Measurements from ENCODE around the gene PARN. TPM values are rescaled to one million over a fixed set of nuclear protein-coding genes. Genes with fewer than 3 reads are reported as not detected.

Gene PARN
- total and polyA plus RNA-seq, 4 experiments from 2014 or later, result 41.5 to 46.4 (median 44.7) TPM

GRCh38 chr16:14473488-14473887 is 156.6 kb downstream of the PARN start:
- H3K36me3 Mint-ChIP-seq, result peaks cover 28 to 30% of the 10 kb centered on the region in 2 donors

GRCh38 chr16:14472357-14472756 is 157.7 kb downstream of the PARN start:
- Histone ChIP-seq H3K27me3 (ENCODE audit: insufficient read depth, low read length) (no peaks in the 10 kb centered on the region), H3K4me1 (ENCODE audit: insufficient read depth, low read length) (no peaks in the 10 kb centered on the region), H3K4me3 (ENCODE audit: low read length in 2 of 2) (no peak overlapping the region), H3K9me3 (ENCODE audit: control insufficient read depth in 1 of 2, low read length in 2 of 2) (no peaks in the 10 kb centered on the region), H3K36me3 (ENCODE audit: insufficient read depth, low read length) (no peaks in the 10 kb centered on the region), H3K27ac (ENCODE audit: low read depth, low read length) (no peak overlapping the region)
- Mint-ChIP-seq H3K4me3 (no peak overlapping the region), H3K36me3 (peaks cover 30 to 34% of the 10 kb centered on the region in 2 donors), H3K27me3 (no peaks in the 10 kb centered on the region), H3K27ac (no peak overlapping the region), H3K9me3 (no peaks in the 10 kb centered on the region), H3K4me1 (peaks cover 0 to 7% (median 1%) of the 10 kb centered on the region in 4 donors)
- CTCF ChIA-PET (ENCODE audit: partially characterized antibody), result no interaction called here
- DNase-seq, result no peak
- POLR2A ChIA-PET (ENCODE audit: partially characterized antibody), result no interaction called here
- intact Hi-C loops (cut with micrococcal nuclease), result no loop called here

More at GRCh38 chr16:14473488-14473887, 156.6 kb downstream of the PARN start:
- Histone ChIP-seq H3K9me3 (ENCODE audit: control insufficient read depth in 1 of 2, low read length in 2 of 2) (no peaks in the 10 kb centered on the region), H3K36me3 (ENCODE audit: insufficient read depth, low read length) (no peaks in the 10 kb centered on the region), H3K27ac (ENCODE audit: low read depth, low read length) (no peak overlapping the region), H3K4me3 (ENCODE audit: low read length in 2 of 2) (no peak overlapping the region), H3K4me1 (ENCODE audit: insufficient read depth, low read length) (no peaks in the 10 kb centered on the region), H3K27me3 (ENCODE audit: insufficient read depth, low read length) (no peaks in the 10 kb centered on the region)
- ChIA-PET POLR2A (ENCODE audit: partially characterized antibody) (no interaction called here), CTCF (ENCODE audit: partially characterized antibody) (no interaction called here)
- intact Hi-C loops (cut with micrococcal nuclease), result no loop called here
- no peak for DNase-seq
- H3K27me3 Mint-ChIP-seq, result no peaks in the 10 kb centered on the region
- H3K9me3 Mint-ChIP-seq, result peaks cover 0 to 3% (median 0%) of the 10 kb centered on the region in 8 donors
- no peak overlapping the region for H3K4me3 Mint-ChIP-seq
- peak overlapping the region in 2 of 7 donors; percentile 21 to 37 for H3K27ac Mint-ChIP-seq
- peaks cover 0 to 2% (median 0%) of the 10 kb centered on the region in 4 donors for H3K4me1 Mint-ChIP-seq

GRCh38 chr16:14470788-14471187 is 159.3 kb downstream of the PARN start:
- CTCF ChIA-PET (ENCODE audit: partially characterized antibody), result no interaction called here
- Histone ChIP-seq H3K36me3 (ENCODE audit: insufficient read depth, low read length) (no peaks in the 10 kb centered on the region), H3K27ac (ENCODE audit: low read depth, low read length) (no peak overlapping the region), H3K9me3 (ENCODE audit: control insufficient read depth in 1 of 2, low read length in 2 of 2) (no peaks in the 10 kb centered on the region), H3K4me3 (ENCODE audit: low read length in 2 of 2) (no peak overlapping the region), H3K4me1 (ENCODE audit: insufficient read depth, low read length) (no peaks in the 10 kb centered on the region), H3K27me3 (ENCODE audit: insufficient read depth, low read length) (no peaks in the 10 kb centered on the region)
- no peaks in the 10 kb centered on the region for H3K27me3 Mint-ChIP-seq
- peaks cover 0 to 4% (median 0%) of the 10 kb centered on the region in 8 donors for H3K9me3 Mint-ChIP-seq
- peak overlapping the region in 1 of 7 donors; percentile 33 for H3K27ac Mint-ChIP-seq
- peaks cover 36 to 38% of the 10 kb centered on the region in 2 donors for H3K36me3 Mint-ChIP-seq
- H3K4me1 Mint-ChIP-seq, result peaks cover 0 to 7% (median 1%) of the 10 kb centered on the region in 4 donors
- H3K4me3 Mint-ChIP-seq, result no peak overlapping the region
- no peak for DNase-seq
- intact Hi-C loops (cut with micrococcal nuclease), result no loop called here
- POLR2A ChIA-PET (ENCODE audit: partially characterized antibody), result no interaction called here

GRCh38 chr16:14465799-14466198 is 164.3 kb downstream of the PARN start:
- H3K27me3 Mint-ChIP-seq, result no peaks in the 10 kb centered on the region
- no peak overlapping the region for H3K4me3 Mint-ChIP-seq
- Histone ChIP-seq H3K4me1 (ENCODE audit: insufficient read depth, low read length) (no peaks in the 10 kb centered on the region), H3K27me3 (ENCODE audit: insufficient read depth, low read length) (no peaks in the 10 kb centered on the region), H3K4me3 (ENCODE audit: low read length in 2 of 2) (no peak overlapping the region), H3K36me3 (ENCODE audit: insufficient read depth, low read length) (no peaks in the 10 kb centered on the region), H3K9me3 (ENCODE audit: control insufficient read depth in 1 of 2, low read length in 2 of 2) (no peaks in the 10 kb centered on the region), H3K27ac (ENCODE audit: low read depth, low read length) (no peak overlapping the region)
- peaks cover 4 to 18% (median 7%) of the 10 kb centered on the region in 4 donors for H3K4me1 Mint-ChIP-seq
- DNase-seq, result no peak
- H3K36me3 Mint-ChIP-seq, result peaks cover 58 to 70% of the 10 kb centered on the region in 2 donors
- POLR2A ChIA-PET (ENCODE audit: partially characterized antibody), result no interaction called here
- CTCF ChIA-PET (ENCODE audit: partially characterized antibody), result interaction anchor here (0.7 kb wide), 1 partner anchor 1896 kb away, joined by 3 read pairs; no protein-coding TSS in a partner anchor
- H3K27ac Mint-ChIP-seq, result peak overlapping the region in 1 of 7 donors; percentile 36
- intact Hi-C loops (cut with micrococcal nuclease), result no loop called here
- peaks cover 0 to 18% (median 11%) of the 10 kb centered on the region in 8 donors for H3K9me3 Mint-ChIP-seq

GRCh38 chr16:14464796-14465195 is 165.3 kb downstream of the PARN start:
- peaks cover 62 to 77% of the 10 kb centered on the region in 2 donors for H3K36me3 Mint-ChIP-seq
- CTCF ChIA-PET (ENCODE audit: partially characterized antibody), result interaction anchor here (0.7 kb wide), 1 partner anchor 1895 kb away, joined by 3 read pairs; no protein-coding TSS in a partner anchor
- intact Hi-C loops (cut with micrococcal nuclease), result no loop called here

GRCh38 chr16:14464192-14464591 is 165.9 kb downstream of the PARN start:
- H3K27me3 ChIP-seq (ENCODE audit: insufficient read depth, low read length), result no peaks in the 10 kb centered on the region
- ChIA-PET POLR2A (ENCODE audit: partially characterized antibody) (no interaction called here), CTCF (ENCODE audit: partially characterized antibody) (no interaction called here)
- DNase-seq, result no peak
- H3K4me1 ChIP-seq (ENCODE audit: insufficient read depth, low read length), result no peaks in the 10 kb centered on the region
- no peaks in the 10 kb centered on the region for H3K36me3 ChIP-seq (ENCODE audit: insufficient read depth, low read length)
- H3K27ac Mint-ChIP-seq, result no peak overlapping the region
- H3K4me1 Mint-ChIP-seq, result peaks cover 6 to 18% (median 7%) of the 10 kb centered on the region in 4 donors
- H3K4me3 ChIP-seq (ENCODE audit: low read length in 2 of 2), result no peak overlapping the region
- intact Hi-C loops (cut with micrococcal nuclease), result no loop called here
- H3K9me3 ChIP-seq (ENCODE audit: control insufficient read depth in 1 of 2, low read length in 2 of 2), result no peaks in the 10 kb centered on the region
- H3K27me3 Mint-ChIP-seq, result no peaks in the 10 kb centered on the region
- H3K4me3 Mint-ChIP-seq, result no peak overlapping the region
- peaks cover 62 to 77% of the 10 kb centered on the region in 2 donors for H3K36me3 Mint-ChIP-seq
- H3K9me3 Mint-ChIP-seq, result peaks cover 0 to 18% (median 11%) of the 10 kb centered on the region in 8 donors
- H3K27ac ChIP-seq (ENCODE audit: low read depth, low read length), result no peak overlapping the region

More at GRCh38 chr16:14464796-14465195, 165.3 kb downstream of the PARN start:
- H3K27me3 ChIP-seq (ENCODE audit: insufficient read depth, low read length), result no peaks in the 10 kb centered on the region
- Mint-ChIP-seq H3K27ac (no peak overlapping the region), H3K9me3 (peaks cover 0 to 18% (median 11%) of the 10 kb centered on the region in 8 donors), H3K4me1 (peaks cover 6 to 18% (median 7%) of the 10 kb centered on the region in 4 donors), H3K4me3 (no peak overlapping the region), H3K27me3 (no peaks in the 10 kb centered on the region)
- H3K4me1 ChIP-seq (ENCODE audit: insufficient read depth, low read length), result no peaks in the 10 kb centered on the region
- POLR2A ChIA-PET (ENCODE audit: partially characterized antibody), result interaction anchor here (0.7 kb wide), 1 partner anchor 8 kb away, joined by 3 read pairs; no protein-coding TSS in a partner anchor
- no peaks in the 10 kb centered on the region for H3K9me3 ChIP-seq (ENCODE audit: control insufficient read depth in 1 of 2, low read length in 2 of 2)
- no peak overlapping the region for H3K27ac ChIP-seq (ENCODE audit: low read depth, low read length)
- no peaks in the 10 kb centered on the region for H3K36me3 ChIP-seq (ENCODE audit: insufficient read depth, low read length)
- no peak for DNase-seq
- H3K4me3 ChIP-seq (ENCODE audit: low read length in 2 of 2), result no peak overlapping the region

GRCh38 chr16:14462811-14463210 is 167.2 kb downstream of the PARN start:
- Histone ChIP-seq H3K27me3 (ENCODE audit: insufficient read depth, low read length) (no peaks in the 10 kb centered on the region), H3K27ac (ENCODE audit: low read depth, low read length) (no peak overlapping the region), H3K4me3 (ENCODE audit: low read length in 2 of 2) (no peak overlapping the region), H3K9me3 (ENCODE audit: control insufficient read depth in 1 of 2, low read length in 2 of 2) (no peaks in the 10 kb centered on the region), H3K4me1 (ENCODE audit: insufficient read depth, low read length) (no peaks in the 10 kb centered on the region), H3K36me3 (ENCODE audit: insufficient read depth, low read length) (no peaks in the 10 kb centered on the region)
- H3K4me3 Mint-ChIP-seq, result no peak overlapping the region
- no peak overlapping the region for H3K27ac Mint-ChIP-seq
- peaks cover 6 to 12% (median 7%) of the 10 kb centered on the region in 4 donors for H3K4me1 Mint-ChIP-seq
- no peaks in the 10 kb centered on the region for H3K27me3 Mint-ChIP-seq
- intact Hi-C loops (cut with micrococcal nuclease), result no loop called here
- ChIA-PET CTCF (ENCODE audit: partially characterized antibody) (interaction anchor here (0.9 kb wide), 1 partner anchor 9 kb away, joined by 3 read pairs; no protein-coding TSS in a partner anchor), POLR2A (ENCODE audit: partially characterized antibody) (no interaction called here)
- peaks cover 66 to 71% of the 10 kb centered on the region in 2 donors for H3K36me3 Mint-ChIP-seq
- peaks cover 0 to 18% (median 11%) of the 10 kb centered on the region in 8 donors for H3K9me3 Mint-ChIP-seq
- DNase-seq, result no peak
